Measurements from ENCODE around the gene DIAPH2. TPM values are rescaled to one million over a fixed set of nuclear protein-coding genes. Genes with fewer than 3 reads are reported as not detected.

DIAPH2 gene
- total RNA-seq, 1 donor from 2014 or later = 3.8 TPM

DNA sequence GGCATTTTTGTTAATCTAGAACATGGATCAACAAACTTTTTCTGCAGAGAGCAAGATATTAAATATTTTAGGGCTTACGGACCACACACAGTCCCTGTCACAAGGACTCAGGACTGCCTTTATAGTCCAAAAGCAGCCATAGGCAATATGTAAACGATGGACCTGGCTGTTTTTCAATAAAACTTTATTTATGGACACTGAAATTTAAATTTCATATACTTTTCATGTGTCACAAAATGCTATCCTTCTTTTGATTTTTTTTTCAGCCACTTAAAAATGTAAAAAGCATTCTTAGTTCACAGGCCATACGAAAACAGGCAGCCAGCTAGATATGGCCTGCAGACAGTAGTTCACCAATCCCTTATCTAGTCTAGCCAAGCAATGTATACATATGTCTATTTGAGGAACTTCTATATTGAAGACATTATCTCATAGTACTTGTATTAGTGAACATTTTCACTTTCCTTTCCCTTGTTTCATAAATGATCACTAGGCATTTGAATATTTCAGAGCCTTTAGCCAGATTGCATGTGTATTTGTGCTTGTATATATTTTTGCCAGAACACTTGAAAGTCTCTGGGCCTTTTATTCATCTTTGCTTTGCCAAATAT lies 549.9 kb downstream of the DIAPH2 start:
- H3K27ac Mint-ChIP-seq (ENCODE audit: unreplicated experiment) = no peak overlapping the region
- TF ChIP-seq CTCF (IDR thresholded peaks at IDR 0.05; ENCODE audit: partially characterized antibody, unreplicated experiment) = no peak
- no peaks in the 10 kb centered on the region for H3K9me3 Mint-ChIP-seq (ENCODE audit: unreplicated experiment)

DNA sequence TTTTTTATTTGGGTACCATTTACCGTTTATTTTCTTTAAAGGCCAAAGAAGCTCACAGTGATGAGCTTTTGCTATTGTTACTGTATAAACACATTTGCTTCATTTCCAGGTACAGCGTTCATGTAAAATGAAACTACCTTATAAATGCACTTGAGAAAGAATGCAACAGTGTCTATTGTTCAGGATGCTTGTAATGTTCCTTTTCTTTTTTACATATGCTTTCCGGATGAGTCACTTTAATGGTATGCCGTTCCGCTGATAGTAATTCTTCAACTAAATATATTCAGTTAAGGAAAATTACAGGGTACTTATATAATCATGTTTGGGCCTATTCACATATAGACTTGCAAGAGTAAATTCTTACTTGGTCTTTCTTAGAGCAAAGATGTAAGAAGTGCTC lies 554.0 kb downstream of the DIAPH2 start:
- Mint-ChIP-seq H3K27ac (ENCODE audit: unreplicated experiment) (no peak overlapping the region), H3K27me3 (ENCODE audit: unreplicated experiment) (no peaks in the 10 kb centered on the region), H3K36me3 (ENCODE audit: unreplicated experiment) (no peaks in the 10 kb centered on the region), H3K9me3 (ENCODE audit: unreplicated experiment) (no peaks in the 10 kb centered on the region), H3K4me3 (ENCODE audit: unreplicated experiment) (no peak overlapping the region), H3K4me1 (ENCODE audit: low read depth, unreplicated experiment) (no peaks in the 10 kb centered on the region)
- DNase-seq = no peak
- no peak for TF ChIP-seq CTCF (IDR thresholded peaks at IDR 0.05; ENCODE audit: partially characterized antibody, unreplicated experiment)

More for the DNA sequence above, 549.9 kb downstream of the DIAPH2 start:
- DNase-seq = no peak
- no peaks in the 10 kb centered on the region for H3K36me3 Mint-ChIP-seq (ENCODE audit: unreplicated experiment)
- H3K4me1 Mint-ChIP-seq (ENCODE audit: low read depth, unreplicated experiment) = no peaks in the 10 kb centered on the region
- no peak overlapping the region for H3K4me3 Mint-ChIP-seq (ENCODE audit: unreplicated experiment)
- no peaks in the 10 kb centered on the region for H3K27me3 Mint-ChIP-seq (ENCODE audit: unreplicated experiment)

- no peak overlapping the region for H3K27ac Mint-ChIP-seq (ENCODE audit: unreplicated experiment)
- no peaks in the 10 kb centered on the region for H3K4me1 Mint-ChIP-seq (ENCODE audit: low read depth, unreplicated experiment)
- no peak for TF ChIP-seq CTCF (IDR thresholded peaks at IDR 0.05; ENCODE audit: partially characterized antibody, unreplicated experiment)
- H3K27me3 Mint-ChIP-seq (ENCODE audit: unreplicated experiment) = no peaks in the 10 kb centered on the region
- DNase-seq = no peak
- H3K9me3 Mint-ChIP-seq (ENCODE audit: unreplicated experiment) = no peaks in the 10 kb centered on the region
- no peak overlapping the region for H3K4me3 Mint-ChIP-seq (ENCODE audit: unreplicated experiment)
- H3K36me3 Mint-ChIP-seq (ENCODE audit: unreplicated experiment) = no peaks in the 10 kb centered on the region
Observed at GRCh38 chrX:97252111-97252510, 567.5 kb downstream of the DIAPH2 start.

DNA sequence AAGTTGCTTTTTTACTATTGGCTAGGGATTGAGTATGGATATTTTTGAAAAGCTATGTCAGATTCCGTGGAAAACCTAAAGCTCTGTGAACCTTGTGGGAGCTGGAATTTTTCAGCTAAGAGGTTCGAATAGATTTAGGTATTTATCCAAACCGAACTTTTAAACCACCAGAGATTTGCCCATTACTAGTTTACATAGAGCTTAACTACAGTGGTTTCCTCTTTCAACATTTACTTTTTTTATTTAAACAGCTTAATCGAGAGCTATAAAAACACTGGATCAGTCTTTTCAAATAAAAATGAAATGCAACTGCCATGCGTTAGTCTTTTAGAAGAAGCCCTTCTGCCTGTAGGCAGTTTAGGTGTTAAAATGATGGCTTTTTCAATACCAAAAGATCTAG lies 576.0 kb downstream of the DIAPH2 start:
- Mint-ChIP-seq H3K4me3 (ENCODE audit: unreplicated experiment) (no peak overlapping the region), H3K9me3 (ENCODE audit: unreplicated experiment) (no peaks in the 10 kb centered on the region), H3K4me1 (ENCODE audit: low read depth, unreplicated experiment) (no peaks in the 10 kb centered on the region), H3K27ac (ENCODE audit: unreplicated experiment) (no peak overlapping the region), H3K36me3 (ENCODE audit: unreplicated experiment) (no peaks in the 10 kb centered on the region), H3K27me3 (ENCODE audit: unreplicated experiment) (peaks cover 4% of the 10 kb centered on the region)
- no peak for TF ChIP-seq CTCF (IDR thresholded peaks at IDR 0.05; ENCODE audit: partially characterized antibody, unreplicated experiment)
- no peak for DNase-seq

- Mint-ChIP-seq H3K9me3 (ENCODE audit: unreplicated experiment) (peaks cover 1% of the 10 kb centered on the region), H3K27ac (ENCODE audit: unreplicated experiment) (no peak overlapping the region), H3K4me1 (ENCODE audit: low read depth, unreplicated experiment) (peaks cover 10% of the 10 kb centered on the region), H3K36me3 (ENCODE audit: unreplicated experiment) (no peaks in the 10 kb centered on the region), H3K27me3 (ENCODE audit: unreplicated experiment) (peaks cover 4% of the 10 kb centered on the region), H3K4me3 (ENCODE audit: unreplicated experiment) (no peak overlapping the region)
- TF ChIP-seq CTCF (IDR thresholded peaks at IDR 0.05; ENCODE audit: partially characterized antibody, unreplicated experiment) = no peak
- no peak for DNase-seq
Observed at GRCh38 chrX:97266406-97267121, 581.9 kb downstream of the DIAPH2 start.

Data from glutamatergic neuron (in vitro differentiated cells).